DOHH2 (cell line): ENCODE data around the gene PDE4D.
"Not testable (repeated sequence)": the region's sequence is repeated elsewhere in the genome, so short reads cannot be mapped to it uniquely, and the experiment has no call there.

ENCODE experiments used
- H3F3A ChIP-seq: fragments of 200-600 bp; sonication (generic), shearing (Covaris generic); 2 replicates; pipeline ENCODE4 v1.6.0; 2016; ENCODE audit warnings: antibody characterized with exemption, mild to moderate bottlenecking; ENCODE audit not compliant: control insufficient read depth, insufficient read depth
- H3K27ac ChIP-seq: fragments of 200-600 bp; sonication (generic); 2 replicates; pipeline ENCODE4 v1.5.1; 2014; ENCODE audit warnings: low read depth, mild to moderate bottlenecking, low read length, moderate library complexity
- H3K27me3 ChIP-seq: fragments of 200-600 bp; sonication (generic); 2 replicates; pipeline ENCODE4 v1.6.1; 2014; ENCODE audit warnings: mild to moderate bottlenecking, low read length, mixed read lengths; ENCODE audit not compliant: control insufficient read depth
- H3K36me3 ChIP-seq: fragments of 200-600 bp; sonication (generic); 2 replicates; pipeline ENCODE4 v1.6.1; 2014; ENCODE audit warnings: mild to moderate bottlenecking, low read length, moderate library complexity, mixed read lengths; ENCODE audit not compliant: control insufficient read depth
- H3K4me1 ChIP-seq: fragments of 200-600 bp; sonication (generic); 2 replicates; pipeline ENCODE4 v1.6.1; 2014; ENCODE audit warnings: mild to moderate bottlenecking, low read length, mixed read lengths; ENCODE audit not compliant: control insufficient read depth
- H3K4me2 ChIP-seq: fragments of 200-600 bp; sonication (generic); 2 replicates; pipeline ENCODE4 v1.6.0; 2014; ENCODE audit warnings: mild to moderate bottlenecking, low read length, moderate library complexity
- H3K4me3 ChIP-seq: fragments of 200-600 bp; sonication (generic); 2 replicates; pipeline ENCODE4 v1.5.1; 2014; ENCODE audit warnings: mild to moderate bottlenecking, low read length, mixed read lengths
- H3K79me2 ChIP-seq: fragments of 200-600 bp; sonication (generic); 2 replicates; pipeline ENCODE4 v1.6.1; 2014; ENCODE audit warnings: mild to moderate bottlenecking, low read length, mixed read lengths; ENCODE audit not compliant: control insufficient read depth
- H3K9me2 ChIP-seq: fragments of 200-600 bp; sonication (generic); replicated peaks from 2 replicates; pipeline ENCODE4 v1.6.1; 2014; ENCODE audit warnings: mild to moderate bottlenecking, low read length, mixed read lengths; ENCODE audit not compliant: control insufficient read depth
- H3K9me3 ChIP-seq: fragments of 200-600 bp; sonication (generic); 2 replicates; pipeline ENCODE4 v1.6.1; 2014; ENCODE audit warnings: antibody characterized with exemption, low read length, mixed read lengths; ENCODE audit not compliant: control insufficient read depth, insufficient read depth
- H4K20me1 ChIP-seq: fragments of 200-600 bp; sonication (generic); 2 replicates; pipeline ENCODE4 v1.6.0; 2014; ENCODE audit warnings: low read depth, mild to moderate bottlenecking, antibody characterized with exemption, low read length, moderate library complexity; ENCODE audit not compliant: control insufficient read depth, insufficient read depth
- CTCF ChIP-seq: fragments of 200-600 bp; sonication (generic); IDR thresholded peaks from one replicate; pipeline ENCODE4 v1.5.1; 2014; ENCODE audit warnings: antibody characterized with exemption, mild to moderate bottlenecking, low read depth, low read length; ENCODE audit not compliant: poor library complexity, severe bottlenecking
- EZH2phosphoT487 ChIP-seq: fragments of 200-600 bp; sonication (generic); IDR thresholded peaks from 2 replicates; pipeline ENCODE4 v1.6.1; 2017; ENCODE audit warnings: borderline replicate concordance, mild to moderate bottlenecking, antibody characterized with exemption, low read length, moderate library complexity, mixed read lengths

Gene PDE4D

GRCh38 chr5:59317023-59317773, 576.3 kb downstream of the PDE4D start:
- no peaks in the 10 kb centered on the region for H3K36me3 ChIP-seq
- no peak overlapping the region for H3K27ac ChIP-seq
- no peak overlapping the region for H3K4me2 ChIP-seq
- H3K9me3 ChIP-seq, result no peaks in the 10 kb centered on the region
- H3K4me1 ChIP-seq, result no peaks in the 10 kb centered on the region
- H3F3A ChIP-seq, result no peaks in the 10 kb centered on the region
- H3K27me3 ChIP-seq, result no peaks in the 10 kb centered on the region
- H3K4me3 ChIP-seq, result no peak overlapping the region
- no peaks in the 10 kb centered on the region for H3K79me2 ChIP-seq
- H3K9me2 ChIP-seq, result no peaks in the 10 kb centered on the region
- H4K20me1 ChIP-seq, result no peaks in the 10 kb centered on the region
- TF ChIP-seq EZH2phosphoT487 (no peak), CTCF (no peak)

GRCh38 chr5:59312223-59312622, 581.3 kb downstream of the PDE4D start:
- H3K27me3 ChIP-seq, result no peaks in the 10 kb centered on the region
- H3K9me2 ChIP-seq, result no peaks in the 10 kb centered on the region
- H3F3A ChIP-seq, result no peaks in the 10 kb centered on the region
- TF ChIP-seq CTCF, result no peak
- TF ChIP-seq EZH2phosphoT487, result no peak
- no peaks in the 10 kb centered on the region for H3K4me1 ChIP-seq
- no peak overlapping the region for H3K4me3 ChIP-seq
- H3K79me2 ChIP-seq, result no peaks in the 10 kb centered on the region
- no peak overlapping the region for H3K4me2 ChIP-seq
- no peaks in the 10 kb centered on the region for H3K36me3 ChIP-seq
- no peak overlapping the region for H3K27ac ChIP-seq
- H4K20me1 ChIP-seq, result no peaks in the 10 kb centered on the region
- H3K9me3 ChIP-seq, result no peaks in the 10 kb centered on the region

GRCh38 chr5:59308685-59309084, 584.8 kb downstream of the PDE4D start:
- H3K4me3 ChIP-seq, H3K9me2 ChIP-seq, H3K9me3 ChIP-seq, H4K20me1 ChIP-seq, H3K36me3 ChIP-seq, H3K27me3 ChIP-seq, H3F3A ChIP-seq, H3K27ac ChIP-seq, H3K4me1 ChIP-seq, H3K4me2 ChIP-seq, H3K79me2 ChIP-seq: not testable (repeated sequence)

GRCh38 chr5:59303289-59303716, 590.2 kb downstream of the PDE4D start:
- H4K20me1 ChIP-seq, H3K27me3 ChIP-seq, H3K9me3 ChIP-seq, H3F3A ChIP-seq, H3K79me2 ChIP-seq, H3K4me1 ChIP-seq, H3K27ac ChIP-seq, H3K4me3 ChIP-seq, H3K9me2 ChIP-seq, H3K36me3 ChIP-seq, H3K4me2 ChIP-seq: not testable (repeated sequence)

- not testable (repeated sequence) for H4K20me1 ChIP-seq, H3K9me3 ChIP-seq, H3K4me3 ChIP-seq, H3F3A ChIP-seq, H3K4me1 ChIP-seq, H3K36me3 ChIP-seq, H3K27me3 ChIP-seq, H3K27ac ChIP-seq, H3K79me2 ChIP-seq, H3K4me2 ChIP-seq, H3K9me2 ChIP-seq
Observed at GRCh38 chr5:59302509-59302908, 591.0 kb downstream of the PDE4D start.
